Kidney (tissue), 14 donors: Measurements from ENCODE around the gene ZCCHC8. TPM values are rescaled to one million over a fixed set of nuclear protein-coding genes. Genes with fewer than 3 reads are reported as not detected.
"Not testable (repeated sequence)": the region's sequence is repeated elsewhere in the genome, so short reads cannot be mapped to it uniquely, and the experiment has no call there.

ENCODE experiments used
- DNase-seq, 5 donors: peaks; one replicate each; pipeline ENCODE4 v3.0.0-alpha.2; 2013 to 2020
- FAIRE-seq: peaks from 2 replicates; lab custom pipeline; 2012; peaks lifted over from hg19 to GRCh38; lab: Jason Lieb, UNC
- H3K27ac ChIP-seq, 2 donors: one replicate each; pipeline ENCODE4 v1.7.0; 2013; ENCODE audit warnings: low read depth in 2 of 2, low read length in 2 of 2, inconsistent platforms in 1 of 2
- H3K27me3 ChIP-seq: one replicate; pipeline ENCODE4 v1.7.1; 2013; ENCODE audit warnings: low read length, inconsistent platforms; ENCODE audit not compliant: control insufficient read depth, insufficient read depth
- H3K36me3 ChIP-seq, 3 donors: one replicate each; pipeline versions ENCODE4 v1.7.0 to v1.7.1; 2013; ENCODE audit warnings: low read length in 3 of 3, control low read depth in 1 of 3, inconsistent platforms in 1 of 3; ENCODE audit not compliant: insufficient read depth in 3 of 3, control insufficient read depth in 2 of 3
- H3K4me1 ChIP-seq, 3 donors: one replicate each; pipeline versions ENCODE4 v1.7.0 to v1.7.1; 2013; ENCODE audit warnings: low read length in 3 of 3, inconsistent platforms in 1 of 3, low read depth in 1 of 3; ENCODE audit not compliant: control insufficient read depth in 2 of 3, insufficient read depth in 2 of 3
- H3K4me3 ChIP-seq, 3 donors: one replicate each; pipeline versions ENCODE4 v1.7.0 to v1.8.1; 2013; ENCODE audit warnings: low read length in 3 of 3, control low read depth in 1 of 3, inconsistent platforms in 1 of 3
- H3K9ac ChIP-seq, 3 donors: one replicate each; pipeline versions ENCODE4 v1.7.0 to v1.7.1; 2013; ENCODE audit warnings: low read length in 3 of 3, control low read depth in 1 of 3, inconsistent platforms in 1 of 3
- H3K9me3 ChIP-seq, 3 donors: one replicate each; pipeline versions ENCODE4 v1.7.0 to v1.7.1; 2013; ENCODE audit warnings: low read length in 3 of 3, control low read depth in 1 of 3, inconsistent platforms in 1 of 3; ENCODE audit not compliant: control insufficient read depth in 2 of 3, insufficient read depth in 1 of 3
- CTCF ChIP-seq: IDR thresholded peaks from 3 replicates; pipeline ENCODE4 v1.5.1; 2012; ENCODE audit warnings: mild to moderate bottlenecking, moderate library complexity, borderline replicate concordance; ENCODE audit not compliant: insufficient read depth; ENCODE audit errors: extremely low read depth
- intact Hi-C: fragments of 100-400 bp; cut with DNase I; formaldehyde crosslinking; loops from one replicate; pipeline ENCODE4 v1.11.1; 2022
- polyA plus RNA-seq: library from polyadenylated mRNA; stranded (reverse); fragments of 350-450 nt; fragmentation: Illumina TruSeq; extraction: RNeasy Lipid Tissue Mini Kit (QIAGEN cat#74804); gene quantifications from one replicate; pipeline ENCODE4 v1.2.3, GENCODE V29; 2014; ENCODE audit warnings: low read depth, low replicate concordance; ENCODE audit not compliant: insufficient read depth
- total RNA-seq: library from RNA; stranded (reverse); fragmentation: NEBNext Ultra II Directional; extraction: Animal tissue kit (Norgen Biotek cat#: 25700); gene quantifications from one replicate; pipeline ENCODE4 v1.2.1, GENCODE V29; 2021
- donor health status: control.
- donor health status: control.
- donor health status: control.
- donor health status: control.
- donor health status: control.
- donor health status: DM: yes; HTN: yes; CAD: no.
- donor health status: Normal renal cell carcinoma (clear cell type).

Gene ZCCHC8
- total and polyA plus RNA-seq, 2 donors from 2014 or later, result 10.9 to 25.8 TPM

- Histone ChIP-seq H3K4me1 (peaks cover 0 to 2% (median 0%) of the 10 kb centered on the region in 3 donors), H3K9ac (no peak overlapping the region), H3K27me3 (no peaks in the 10 kb centered on the region), H3K9me3 (no peaks in the 10 kb centered on the region), H3K4me3 (no peak overlapping the region), H3K27ac (no peak overlapping the region), H3K36me3 (peaks cover 9 to 31% (median 30%) of the 10 kb centered on the region in 3 donors)
- no peak for DNase-seq
- FAIRE-seq, result no peak
- intact Hi-C loops, result loop anchor here (10.0 kb wide), 1 partner anchor 70 kb away; no protein-coding TSS in a partner anchor
- no peak for TF ChIP-seq CTCF
Measured at GRCh38 chr12:122474324-122474716, 26.4 kb downstream of the ZCCHC8 start.

- Histone ChIP-seq H3K27me3 (no peaks in the 10 kb centered on the region), H3K36me3 (peaks cover 9 to 29% (median 28%) of the 10 kb centered on the region in 3 donors), H3K4me3 (no peak overlapping the region), H3K9ac (no peak overlapping the region), H3K27ac (no peak overlapping the region), H3K9me3 (no peaks in the 10 kb centered on the region), H3K4me1 (peaks cover 0 to 2% (median 0%) of the 10 kb centered on the region in 3 donors)
- DNase-seq, result no peak
- intact Hi-C loops, result loop anchor here (10.0 kb wide), 1 partner anchor 69 kb away; no protein-coding TSS in a partner anchor
- no peak for FAIRE-seq
- no peak for TF ChIP-seq CTCF
Measured at GRCh38 chr12:122473543-122474323, 27.0 kb downstream of the ZCCHC8 start.

- FAIRE-seq (peak; percentile 85), DNase-seq (peak in 2 of 5 donors; percentile 71 to 92)
- no peaks in the 10 kb centered on the region for H3K27me3 ChIP-seq
- peaks cover 0 to 2% (median 0%) of the 10 kb centered on the region in 3 donors for H3K4me1 ChIP-seq
- peak; percentile 83 for TF ChIP-seq CTCF
- H3K9me3 ChIP-seq, result no peaks in the 10 kb centered on the region
- H3K4me3 ChIP-seq, result peak overlapping the region in 1 of 3 donors; percentile 36
- peak overlapping the region in 1 of 3 donors; percentile 60 for H3K9ac ChIP-seq
- peaks cover 4 to 19% (median 15%) of the 10 kb centered on the region in 3 donors for H3K36me3 ChIP-seq
- H3K27ac ChIP-seq, result peak overlapping the region; percentile 58 to 71
- intact Hi-C loops, result loop anchor here (10.0 kb wide), 1 partner anchor 67 kb away; no protein-coding TSS in a partner anchor
Measured at GRCh38 chr12:122471324-122472226, 29.2 kb downstream of the ZCCHC8 start.

GRCh38 chr12:122470576-122470975 lies 30.2 kb downstream of the ZCCHC8 start:
- intact Hi-C loops, result loop anchor here (10.0 kb wide), 1 partner anchor 66 kb away; no protein-coding TSS in a partner anchor
- not testable (repeated sequence) for DNase-seq, H3K4me3 ChIP-seq, H3K27ac ChIP-seq, H3K9me3 ChIP-seq, H3K9ac ChIP-seq, FAIRE-seq, H3K27me3 ChIP-seq, H3K4me1 ChIP-seq
- H3K36me3 ChIP-seq, result peaks cover 4 to 15% (median 8%) of the 10 kb centered on the region in 3 donors

GRCh38 chr12:122469856-122470255 lies 30.9 kb downstream of the ZCCHC8 start:
- not testable (repeated sequence) for H3K4me1 ChIP-seq, H3K27ac ChIP-seq, FAIRE-seq, H3K4me3 ChIP-seq, DNase-seq, H3K9ac ChIP-seq, H3K9me3 ChIP-seq, H3K27me3 ChIP-seq
- intact Hi-C loops, result loop anchor here (10.0 kb wide), 1 partner anchor 65 kb away; no protein-coding TSS in a partner anchor
- H3K36me3 ChIP-seq, result peaks cover 4 to 13% (median 4%) of the 10 kb centered on the region in 3 donors
